NCI-H82 (cell line): Measurements from ENCODE around the gene CLEC4C.

Source experiments
- DNase-seq: peaks from one replicate; lab custom pipeline; 2025; lab: John Stamatoyannopoulos, UW

The CLEC4C gene

DNA sequence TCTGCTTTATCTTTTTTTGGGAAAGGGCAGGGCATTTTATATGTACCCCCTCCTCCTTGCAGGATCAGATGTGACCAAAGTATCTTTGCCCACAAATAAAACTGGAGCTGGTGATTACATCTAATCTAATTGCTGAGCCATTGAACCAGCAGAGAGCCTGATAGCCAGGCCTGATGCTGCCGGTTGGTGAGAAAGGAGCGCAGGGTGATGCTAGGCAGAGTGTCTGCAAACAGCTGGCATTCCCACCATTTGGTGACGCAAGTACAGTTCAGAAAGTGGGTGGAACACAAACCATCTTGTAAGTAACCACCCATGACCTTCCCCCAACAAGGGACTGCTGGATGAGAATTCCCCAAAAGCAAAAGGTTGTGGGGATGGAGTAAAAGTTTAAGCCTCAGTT lies 23.2 kb downstream of the CLEC4C start:
- no peak for DNase-seq

DNA sequence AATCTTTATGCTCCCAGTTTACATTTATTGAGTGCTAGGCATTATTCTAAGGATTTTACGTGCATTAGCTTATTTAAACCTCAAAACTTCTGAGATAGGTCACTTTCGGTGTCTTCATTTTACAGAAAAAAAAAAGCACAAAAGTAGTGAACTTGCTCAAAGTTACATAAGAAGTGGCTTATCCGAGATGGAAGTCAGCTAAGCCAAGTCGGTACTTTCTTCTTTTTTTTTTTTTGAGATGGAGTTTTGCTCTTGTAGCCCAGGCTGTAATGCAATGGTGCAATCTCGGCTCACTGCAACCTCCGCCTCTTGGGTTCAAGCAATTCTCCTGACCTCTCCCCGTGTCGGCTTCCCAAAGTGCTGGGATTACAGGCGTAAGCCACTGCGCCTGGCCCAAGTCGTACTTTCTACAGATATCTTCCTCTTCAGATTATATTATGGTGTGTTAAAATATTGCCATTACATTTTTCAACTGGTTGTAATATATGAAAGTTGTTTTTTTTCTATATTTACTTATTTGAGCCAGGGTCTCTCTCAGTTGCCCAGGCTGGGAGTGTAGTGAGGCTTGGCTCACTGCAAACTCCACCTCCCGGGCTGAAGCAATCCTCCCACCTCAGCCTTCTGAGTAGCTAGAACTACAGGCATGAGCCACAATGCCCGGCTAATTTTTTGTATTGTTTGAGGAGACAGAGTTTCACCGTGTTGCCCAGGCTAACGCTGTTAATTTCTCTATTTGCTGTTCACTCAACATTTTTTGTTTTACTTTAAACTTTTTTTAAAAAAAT lies 27.0 kb downstream of the CLEC4C start:
- no peak for DNase-seq

DNA sequence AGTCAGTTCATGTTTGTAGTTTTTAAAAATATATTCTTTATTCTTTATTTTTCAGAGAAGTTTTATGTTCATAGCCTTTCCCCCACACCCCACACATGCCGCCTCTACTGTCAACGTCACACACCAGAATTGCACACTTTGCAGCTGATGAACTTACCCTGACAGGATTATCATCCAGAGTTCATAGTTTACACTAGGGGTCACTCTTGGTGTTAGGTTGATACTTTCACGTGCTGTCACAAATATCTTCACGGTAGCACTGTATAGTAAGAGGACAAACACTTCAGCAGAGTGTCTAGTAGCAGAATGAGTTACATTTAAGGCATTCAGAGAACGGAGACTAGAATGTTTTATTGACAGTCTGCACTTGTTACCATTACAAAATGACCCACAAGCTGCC lies 30.8 kb downstream of the CLEC4C start:
- peak; percentile 13 for DNase-seq

DNA sequence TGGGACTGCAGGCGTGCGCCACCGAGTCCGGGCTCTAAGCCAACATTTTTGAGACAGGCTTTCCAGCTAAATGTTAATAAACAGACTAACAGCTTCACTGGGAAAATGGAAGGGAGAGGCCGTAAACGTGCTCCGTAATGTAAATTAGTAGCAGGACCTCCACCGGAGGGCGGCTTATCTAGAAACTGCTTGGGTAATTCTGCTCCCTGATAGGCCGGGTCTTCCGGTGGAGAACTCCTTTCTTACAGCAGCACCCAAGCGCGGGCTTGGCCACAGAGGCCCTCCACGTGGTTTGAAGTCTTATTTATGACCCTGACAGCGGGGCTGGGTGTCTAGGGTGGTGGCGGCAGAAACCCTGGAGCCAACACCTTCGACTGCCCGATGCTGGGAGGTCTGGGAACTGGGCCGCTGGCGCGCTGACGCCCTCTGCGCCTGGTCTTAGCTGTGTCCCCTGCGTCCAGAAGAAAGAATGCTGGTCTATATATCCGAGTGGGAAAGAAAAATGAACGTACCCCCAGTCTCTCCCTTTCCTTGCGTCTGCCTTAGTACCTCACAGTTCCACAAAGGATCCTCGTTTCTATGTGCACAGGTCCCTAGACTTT lies 34.2 kb downstream of the CLEC4C start:
- DNase-seq: no peak

DNA sequence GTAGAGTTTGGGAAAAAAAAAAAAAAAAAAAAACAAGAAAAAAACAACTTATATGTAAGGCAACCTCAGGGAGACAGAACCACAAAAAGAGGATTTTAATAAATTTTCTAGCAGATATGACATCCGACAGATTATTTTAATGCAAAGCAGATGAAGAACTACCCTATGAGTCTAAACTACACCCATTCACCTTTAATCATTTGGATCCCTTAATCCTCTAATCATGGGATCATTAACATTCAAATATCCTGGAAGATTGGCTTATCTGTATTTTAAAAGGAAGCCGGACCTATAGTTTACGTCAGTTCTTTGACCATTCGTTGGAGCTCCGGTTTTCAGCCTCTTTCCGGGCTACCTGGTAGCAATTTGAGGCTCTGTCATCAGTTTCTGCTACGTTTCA lies 36.0 kb downstream of the CLEC4C start, which contains the start of gene DPPA3:
TSS of gene DPPA3 (plus strand) at position 301 of the 400 bp plus-strand sequence. CDS start 138 bp downstream, outside the sequence.
- DNase-seq: no peak

DNA sequence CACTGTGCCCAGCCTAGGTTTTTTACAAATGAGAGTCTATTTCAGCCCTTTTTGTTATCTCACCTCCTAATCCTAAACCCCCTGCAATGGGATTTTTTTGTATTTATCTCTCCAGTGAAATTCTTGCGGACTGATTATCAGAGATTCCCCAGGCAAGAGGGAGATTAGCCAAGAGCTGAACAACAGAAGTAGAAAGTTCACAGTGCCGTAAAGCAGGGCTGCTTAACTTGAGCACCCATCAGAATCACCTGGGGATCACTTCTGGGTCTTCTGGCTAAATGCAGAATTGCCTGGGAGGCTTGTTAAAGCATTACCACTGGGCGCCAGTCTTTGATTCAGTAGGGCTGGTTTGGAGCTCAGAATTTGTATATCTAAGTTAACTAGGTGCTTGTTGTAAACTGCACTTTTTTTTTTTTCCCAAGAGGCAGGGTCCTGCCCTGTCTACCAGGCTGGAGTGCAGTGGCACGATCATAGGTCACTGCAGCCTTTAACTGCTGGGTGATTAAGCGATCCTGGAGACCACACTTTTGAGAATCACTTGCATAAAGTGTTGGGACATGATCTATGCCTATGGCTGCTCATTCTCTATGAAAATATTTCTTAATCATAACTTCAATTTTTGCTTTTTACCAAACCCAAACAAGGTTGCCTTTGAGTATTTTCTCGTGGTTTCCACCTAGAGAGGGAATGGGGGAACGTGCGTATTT lies 37.1 kb downstream of the CLEC4C start:
- no peak for DNase-seq

DNA sequence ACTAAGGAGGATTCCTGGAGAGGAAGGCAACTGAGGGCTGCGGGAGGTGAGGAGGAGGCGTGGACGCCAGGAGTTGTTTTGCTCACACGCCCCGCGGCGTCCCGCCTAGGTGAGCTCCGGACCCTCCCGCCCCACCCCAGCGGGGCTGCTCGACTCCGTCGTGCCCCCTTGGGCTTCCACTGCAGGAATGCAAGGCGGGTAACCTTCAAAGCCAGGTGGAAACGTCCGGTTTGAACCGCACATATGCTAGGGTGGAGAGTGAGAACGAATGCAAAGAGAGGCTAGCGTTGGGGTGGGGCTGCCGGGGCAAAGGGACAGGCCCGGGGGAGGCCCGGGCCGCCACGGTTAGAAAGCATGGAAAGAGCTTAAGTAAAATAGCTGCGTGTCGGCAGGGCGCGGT lies 41.3 kb downstream of the CLEC4C start:
- no peak for DNase-seq

DNA sequence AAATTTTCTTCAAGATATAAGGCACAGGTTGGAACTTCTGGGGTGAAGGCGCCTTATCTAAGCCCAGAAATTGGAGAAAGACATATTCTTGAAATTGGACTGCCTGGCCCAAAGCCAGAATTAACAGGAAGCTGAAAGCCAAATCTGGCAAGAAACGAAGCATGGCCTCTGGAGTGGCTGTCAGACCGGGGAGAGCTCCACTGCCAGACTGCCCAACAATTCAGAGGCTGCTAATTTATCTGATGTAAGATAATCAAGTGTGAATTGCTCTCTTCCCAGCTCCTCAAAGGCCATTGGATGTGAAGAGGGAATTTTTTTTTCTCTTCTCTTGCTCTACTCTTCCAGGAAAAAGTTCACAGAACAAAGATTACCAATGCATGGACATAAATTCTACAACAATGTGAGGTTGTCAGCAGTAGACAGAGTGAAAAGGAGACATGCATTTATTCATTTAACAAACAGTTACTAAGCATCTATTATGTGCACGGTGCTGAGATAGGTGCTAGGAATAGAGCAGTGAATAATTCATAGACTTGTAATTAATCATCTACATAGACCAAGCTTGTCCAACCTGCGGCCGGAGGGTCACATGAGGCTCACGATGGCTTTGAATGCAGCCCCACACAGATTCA lies 51.5 kb downstream of the CLEC4C start, which contains the start of gene GDF3:
TSS of gene GDF3 (minus strand) at position 210 of the 632 bp plus-strand sequence. CDS start at position 163, 47 bp downstream.
- DNase-seq: no peak

DNA sequence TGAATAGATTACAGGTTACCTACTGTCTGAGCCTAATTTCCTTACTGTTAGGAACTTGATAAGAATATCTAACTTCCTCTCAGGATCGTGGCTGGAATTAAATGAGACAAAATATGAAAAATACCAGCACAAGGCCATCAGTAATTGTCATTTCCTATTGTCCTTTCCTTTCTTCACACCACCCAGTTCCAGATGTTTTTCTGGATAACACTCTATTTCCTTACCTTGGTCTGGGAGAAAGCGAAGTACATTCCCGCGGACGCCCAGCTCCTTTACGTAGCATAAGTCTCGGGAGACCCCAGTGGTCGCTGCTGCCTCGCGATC lies 52.0 kb downstream of the CLEC4C start:
- DNase-seq: no peak

DNA sequence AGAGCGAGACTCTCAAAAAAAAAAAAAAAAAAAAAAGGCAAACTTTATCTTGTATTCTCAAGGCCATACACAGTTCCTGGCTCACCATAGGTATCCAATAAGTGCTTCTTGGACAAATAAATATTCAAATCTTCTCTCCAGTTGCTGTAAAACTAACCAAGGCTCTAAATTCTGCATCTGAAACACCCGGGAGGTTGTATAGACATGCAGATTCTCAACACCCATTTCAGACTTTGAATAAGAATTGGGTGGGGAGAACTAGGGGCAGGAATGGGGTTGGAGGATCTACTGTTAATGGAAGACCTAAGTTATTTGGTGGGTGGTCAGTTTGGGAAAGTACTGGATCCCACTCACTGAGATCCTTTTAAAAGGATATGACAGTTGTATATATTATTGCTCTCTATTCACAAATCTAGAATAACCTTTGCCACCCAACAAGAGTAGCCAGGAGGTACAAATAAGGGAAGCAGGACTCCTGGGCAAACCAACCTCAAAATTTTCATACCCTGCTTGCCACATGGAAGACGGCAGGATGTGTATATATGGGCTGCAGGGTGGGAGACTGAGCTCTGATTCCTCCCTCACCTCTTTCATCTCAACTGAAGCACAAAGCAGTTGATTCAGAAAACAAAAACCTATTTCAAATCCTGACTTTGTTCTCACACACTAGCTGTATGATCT lies 52.5 kb downstream of the CLEC4C start:
- no peak for DNase-seq

DNA sequence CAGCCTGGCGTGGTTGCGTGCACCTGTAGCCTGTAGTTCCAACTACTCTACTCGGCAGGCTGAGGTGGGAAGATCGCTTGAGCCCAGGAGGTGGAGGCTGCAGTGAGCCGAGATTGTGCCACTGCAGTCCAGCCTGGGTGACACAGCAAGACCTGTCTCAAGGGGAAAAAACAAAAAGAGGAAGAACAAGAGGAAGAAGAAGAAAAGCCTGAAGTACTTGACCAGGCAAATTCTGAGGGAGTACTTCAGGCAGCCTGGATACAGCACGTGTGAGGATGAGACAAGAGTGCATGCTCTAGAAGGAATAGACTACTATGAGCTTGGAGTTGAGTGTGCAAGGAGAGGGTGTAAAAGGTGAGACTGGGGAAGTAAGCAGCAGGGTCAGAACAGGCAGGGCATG lies 53.4 kb downstream of the CLEC4C start:
- no peak for DNase-seq

DNA sequence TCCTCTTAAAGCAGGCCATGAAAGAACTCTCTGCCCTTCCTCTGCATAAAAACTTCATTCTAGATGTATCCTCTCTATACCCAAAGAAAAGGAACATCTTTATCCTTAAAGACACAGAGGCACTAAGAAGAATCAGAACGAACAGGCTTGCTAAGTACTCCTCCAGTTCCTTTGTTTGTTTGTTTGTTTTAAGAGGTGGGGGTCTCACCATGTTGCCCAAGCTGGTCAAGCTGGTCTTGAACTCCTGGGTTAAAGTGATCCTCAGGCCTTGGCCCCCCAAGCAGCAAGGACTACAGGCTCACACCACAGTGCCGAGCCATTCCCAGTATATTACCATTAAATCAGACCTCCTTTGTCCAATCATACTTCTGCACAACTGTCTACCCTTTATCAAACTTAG lies 65.6 kb downstream of the CLEC4C start:
- no peak for DNase-seq
